NCI-H526 (cell line): ENCODE results near the gene HNRNPUL1.
A peak's percentile ranks its signal among the peaks of the same experiment; 100 is the strongest.
"Not testable (repeated sequence)": the region's sequence is repeated elsewhere in the genome, so short reads cannot be mapped to it uniquely, and the experiment has no call there.

Experiments
- DNase-seq, 2 experiments: peaks; one replicate each; lab custom pipeline; 2025; lab: John Stamatoyannopoulos, UW

HNRNPUL1 gene

DNA sequence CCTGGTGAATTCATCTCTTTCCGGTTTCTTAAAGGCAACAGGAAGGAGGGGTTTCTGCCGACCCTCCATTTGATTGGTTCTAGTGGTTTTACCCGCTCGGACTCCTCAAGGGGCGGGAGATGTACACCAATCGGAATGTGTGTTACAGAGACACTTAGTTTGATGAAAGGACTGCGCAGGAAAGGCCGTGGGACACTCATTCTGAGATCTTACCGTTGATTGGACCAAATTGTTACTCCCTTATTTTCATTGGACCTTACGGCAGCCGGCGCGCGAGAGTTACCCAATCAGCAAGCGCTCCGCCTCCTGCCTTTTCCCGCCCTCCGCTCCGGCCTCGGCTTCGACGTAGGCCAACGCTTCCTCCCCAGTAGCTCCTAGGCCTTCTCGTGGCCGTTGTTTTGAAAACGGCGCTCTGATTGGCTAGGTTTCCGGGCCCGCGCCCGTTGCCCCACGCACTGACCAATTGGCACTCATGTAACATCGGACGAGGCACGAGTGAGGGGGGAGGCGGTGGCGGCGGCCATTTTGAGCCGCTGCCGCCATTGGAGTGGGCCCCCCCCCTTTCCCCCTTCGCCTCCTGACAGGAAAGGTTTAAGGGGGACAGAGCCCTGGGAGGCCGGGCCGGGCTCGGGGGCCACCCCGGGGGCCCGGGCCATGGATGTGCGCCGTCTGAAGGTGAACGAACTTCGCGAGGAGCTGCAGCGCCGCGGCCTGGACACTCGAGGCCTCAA lies at the start of gene HNRNPUL1:
Gene HNRNPUL1 (plus strand): TSS at position 523 of the 731 bp plus-strand sequence. CDS start 132 bp downstream, at position 655.
- DNase-seq, result peak; percentile 100

DNA sequence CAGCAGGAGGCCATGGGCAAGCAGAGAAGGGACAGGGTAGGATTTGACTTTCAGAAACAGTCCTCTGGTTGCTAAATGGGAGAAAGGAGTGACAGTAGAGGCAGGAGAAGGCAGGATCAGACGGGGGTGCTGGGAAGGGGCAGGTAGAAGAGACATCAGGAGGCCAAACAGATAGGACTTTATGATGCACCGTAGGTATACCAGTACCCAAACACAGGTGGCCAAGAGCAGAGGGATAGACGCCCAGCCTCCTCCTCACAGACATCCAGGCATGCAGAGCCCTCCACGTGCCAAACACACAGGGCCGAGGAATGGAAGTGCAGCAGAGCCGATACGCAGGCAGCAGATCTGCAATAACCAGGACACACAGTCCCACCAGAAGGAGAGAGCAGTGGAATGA lies 46.4 kb upstream of the HNRNPUL1 start:
- no peak for DNase-seq

- DNase-seq, result no peak
Measured at GRCh38 chr19:41218249-41218614, 45.9 kb upstream of the HNRNPUL1 start.

- DNase-seq, result no peak
Measured at GRCh38 chr19:41218615-41219507, 45.3 kb upstream of the HNRNPUL1 start, which contains the start of gene AXL. TSS of gene AXL (plus strand) at chr19:41219223. CDS start at chr19:41219393, 170 bp downstream.

GRCh38 chr19:41219924-41220567 lies 44.1 kb upstream of the HNRNPUL1 start:
- DNase-seq, result no peak

DNA sequence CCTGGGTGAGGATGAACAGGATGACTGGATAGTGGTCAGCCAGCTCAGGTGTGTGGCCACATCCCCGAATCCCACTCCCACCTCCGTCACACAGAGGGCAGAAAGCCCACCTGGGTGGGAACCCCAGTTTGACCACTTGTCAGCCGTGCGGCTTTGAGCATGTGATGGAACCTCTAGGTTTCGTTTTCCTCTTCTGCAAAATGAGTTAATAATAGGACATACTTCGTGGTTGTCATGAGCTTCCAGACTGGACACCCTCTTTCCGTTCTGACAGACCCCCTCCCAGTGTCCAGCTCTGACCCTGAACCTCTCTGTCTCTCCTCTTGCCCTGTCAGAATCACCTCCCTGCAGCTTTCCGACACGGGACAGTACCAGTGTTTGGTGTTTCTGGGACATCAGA lies 43.4 kb upstream of the HNRNPUL1 start:
- DNase-seq, result no peak

DNA sequence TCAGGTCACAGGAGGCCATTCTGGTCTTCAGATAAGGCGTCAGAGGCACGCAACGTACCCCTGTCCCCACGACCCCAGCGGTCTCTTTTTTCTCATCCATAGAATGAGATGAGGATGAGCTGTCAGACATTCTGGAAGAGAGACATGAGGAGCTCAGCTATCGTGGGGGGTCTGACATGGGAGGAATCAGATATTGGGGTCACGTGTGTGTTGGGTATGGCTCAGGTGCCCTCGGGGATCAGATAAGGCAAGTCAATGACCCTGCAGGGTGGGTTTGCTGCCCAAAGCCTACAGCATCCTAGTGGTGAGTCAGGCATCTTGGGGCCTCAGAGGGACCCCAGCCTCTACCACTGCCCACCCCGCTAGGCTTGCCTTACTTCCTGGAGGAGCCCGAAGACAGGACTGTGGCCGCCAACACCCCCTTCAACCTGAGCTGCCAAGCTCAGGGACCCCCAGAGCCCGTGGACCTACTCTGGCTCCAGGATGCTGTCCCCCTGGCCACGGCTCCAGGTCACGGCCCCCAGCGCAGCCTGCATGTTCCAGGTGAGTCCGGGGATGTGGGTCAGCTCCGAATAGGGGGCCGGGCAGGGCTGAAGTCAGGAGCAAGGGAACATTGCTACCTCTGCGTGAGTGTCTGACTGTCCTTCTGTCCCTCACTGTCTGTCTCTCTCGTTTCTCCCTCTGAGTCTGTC lies 42.5 kb upstream of the HNRNPUL1 start:
- no peak for DNase-seq

DNA sequence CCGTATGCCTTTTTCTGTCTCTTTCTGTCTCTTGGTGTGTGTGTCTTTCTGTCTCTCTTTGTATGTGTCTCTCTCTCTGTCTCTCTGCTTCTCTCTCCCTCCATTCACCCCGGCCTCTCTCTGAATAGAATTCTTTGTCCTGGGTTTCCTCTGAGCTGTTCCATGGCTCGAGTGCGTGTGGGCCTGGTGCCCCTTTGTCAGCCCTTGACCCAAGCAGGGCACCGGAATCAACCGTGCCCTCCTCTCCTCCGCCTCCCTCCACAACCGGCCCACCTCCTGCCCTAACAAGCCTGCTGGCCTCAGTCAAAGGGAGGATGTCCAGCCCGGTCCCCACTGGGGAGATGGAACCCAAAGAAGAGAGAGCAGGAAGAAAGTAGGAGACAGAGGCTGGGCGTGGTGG lies 41.9 kb upstream of the HNRNPUL1 start:
- no peak for DNase-seq

- no peak for DNase-seq
Measured at GRCh38 chr19:41223431-41224234, 40.5 kb upstream of the HNRNPUL1 start.

DNA sequence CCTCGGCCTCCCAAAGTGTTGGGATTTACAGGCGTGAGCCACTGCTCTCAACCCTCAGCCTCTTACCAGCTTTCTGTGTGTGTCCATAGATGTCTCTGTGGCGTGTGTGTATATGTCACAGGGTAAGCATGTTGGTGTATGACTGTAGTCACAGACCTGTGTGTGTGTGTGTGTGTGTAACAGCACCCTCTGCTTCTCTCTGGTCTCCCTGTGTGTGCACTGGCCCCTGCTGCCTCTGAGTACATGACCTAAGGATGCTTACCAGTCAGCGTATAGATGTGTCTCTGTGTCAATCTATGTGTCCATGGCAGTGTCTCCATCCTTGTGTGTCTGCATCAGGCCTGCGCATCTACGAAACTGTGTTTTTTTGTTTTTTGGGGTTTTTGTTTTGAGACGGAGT lies 39.5 kb upstream of the HNRNPUL1 start:
- no peak for DNase-seq

DNA sequence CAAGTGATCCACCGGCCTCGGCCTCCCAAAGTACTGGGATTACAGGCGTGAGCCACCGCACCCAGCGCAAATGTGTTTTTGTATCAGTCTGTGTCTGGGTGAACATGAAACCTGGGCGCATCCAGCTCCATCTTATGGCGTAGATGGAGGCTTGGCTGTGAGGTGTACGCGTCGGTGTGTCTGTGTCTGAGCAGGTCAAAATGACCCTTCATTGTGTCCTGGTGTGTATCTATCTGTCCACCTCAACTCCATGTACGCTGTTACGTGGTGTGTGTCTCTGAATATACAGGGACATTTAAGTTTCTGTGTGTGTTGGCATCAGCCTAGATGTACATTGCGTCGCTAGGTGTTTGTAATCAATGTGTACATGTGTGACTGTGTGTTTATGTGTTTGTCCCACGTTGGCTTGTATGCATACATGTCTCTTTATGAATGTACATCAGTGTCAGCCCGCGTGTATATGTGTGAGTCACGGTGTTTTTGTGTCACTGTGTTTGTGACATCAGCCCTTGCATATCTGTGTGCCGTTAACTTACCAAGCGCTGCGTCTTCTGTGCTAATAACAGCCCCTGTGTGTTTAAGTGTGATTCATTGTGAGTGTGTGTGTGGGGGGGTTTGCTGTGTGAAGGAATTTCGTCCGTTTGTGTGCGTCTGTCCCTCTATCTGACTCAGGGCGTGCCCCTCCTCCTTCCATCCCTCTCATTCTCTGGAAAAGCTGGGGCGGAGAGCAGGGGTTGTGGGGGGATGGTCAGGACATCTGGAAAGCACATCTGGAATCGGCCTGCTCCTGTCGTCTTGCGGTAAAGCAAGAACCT lies 38.7 kb upstream of the HNRNPUL1 start:
- no peak for DNase-seq

GRCh38 chr19:41226053-41226873 lies 37.9 kb upstream of the HNRNPUL1 start:
- DNase-seq, result peak in 1 of 2 experiments; percentile 28

DNA sequence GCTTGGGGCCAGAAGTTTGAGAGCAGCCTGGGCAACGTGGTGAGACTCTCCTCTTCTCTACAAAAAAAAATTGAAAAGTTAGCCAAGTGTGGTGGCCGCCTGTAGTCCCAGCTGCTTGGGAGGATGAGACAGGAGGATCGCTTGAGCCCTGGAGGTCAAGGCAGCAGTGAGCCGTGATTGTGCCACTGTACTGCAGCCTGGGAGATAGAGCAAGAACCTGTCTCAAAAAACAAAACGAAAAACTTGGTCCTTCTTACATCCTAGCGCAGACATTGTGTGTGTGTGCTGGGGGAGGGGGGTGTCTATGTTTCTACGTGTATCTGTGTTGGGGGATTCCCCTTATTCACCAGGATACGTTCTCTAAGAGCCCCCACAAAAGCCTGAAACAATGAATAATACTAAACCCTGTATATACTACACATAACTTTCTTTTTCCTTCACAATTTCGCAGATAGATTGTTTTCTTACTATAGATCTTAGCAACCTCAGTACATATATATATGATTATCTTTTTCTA lies 37.2 kb upstream of the HNRNPUL1 start:
- no peak for DNase-seq

- DNase-seq, result no peak
Measured at GRCh38 chr19:41228486-41228885, 35.7 kb upstream of the HNRNPUL1 start.

- DNase-seq, result not testable (repeated sequence)
Measured at GRCh38 chr19:41229338-41229737, 34.8 kb upstream of the HNRNPUL1 start.

- no peak for DNase-seq
Measured at GRCh38 chr19:41230067-41230857, 33.9 kb upstream of the HNRNPUL1 start.

DNA sequence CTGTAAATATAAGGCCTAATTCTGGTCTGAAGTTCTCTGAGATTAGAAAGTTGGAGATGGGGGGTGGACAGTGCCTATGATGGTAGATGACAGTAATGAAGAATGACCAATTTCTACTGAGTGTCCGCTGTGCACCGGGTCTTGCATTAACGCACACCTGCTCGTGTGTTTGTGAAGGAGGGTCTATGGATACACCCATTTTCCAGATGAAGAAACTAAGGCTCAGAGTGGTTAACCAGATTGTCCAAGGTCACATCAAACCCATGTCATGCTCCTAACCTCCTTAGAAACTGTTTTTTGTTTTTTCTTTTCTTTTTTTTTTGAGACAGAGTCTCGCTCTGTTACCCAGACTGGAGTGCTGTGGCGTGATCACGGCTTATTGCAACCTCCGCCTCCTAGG lies 31.5 kb upstream of the HNRNPUL1 start:
- no peak for DNase-seq

- DNase-seq, result no peak
Measured at GRCh38 chr19:41233748-41234240, 30.4 kb upstream of the HNRNPUL1 start.
